ENCODE results near the gene GPSM1. TPM values are rescaled to one million over a fixed set of nuclear protein-coding genes. Genes with fewer than 3 reads are reported as not detected.

GPSM1 gene
- total and polyA plus RNA-seq, 5 donors from 2014 or later: 0.59 to 12.3 (median 1.3) TPM

- no peak overlapping the region for H3K27ac ChIP-seq (ENCODE audit: insufficient read depth, low read length, poor library complexity, severe bottlenecking)
- no peak overlapping the region for H3K27ac Mint-ChIP-seq
- no peak overlapping the region for H3K4me3 Mint-ChIP-seq
- H3K4me1 ChIP-seq (ENCODE audit: control insufficient read depth, insufficient read depth, low read length, poor library complexity, severe bottlenecking): no peaks in the 10 kb centered on the region
- H3K9me3 Mint-ChIP-seq: no peaks in the 10 kb centered on the region
- H3K4me3 ChIP-seq (ENCODE audit: low read depth, low read length): no peak overlapping the region
- ATAC-seq (ENCODE audit: low read depth in 2 of 2) (no peak), DNase-seq (no peak)
- no peaks in the 10 kb centered on the region for H3K9me3 ChIP-seq (ENCODE audit: control insufficient read depth in 2 of 2, low read length in 2 of 2)
- no peaks in the 10 kb centered on the region for H3K27me3 Mint-ChIP-seq
- no peaks in the 10 kb centered on the region for H3K36me3 Mint-ChIP-seq
- H3K36me3 ChIP-seq (ENCODE audit: control insufficient read depth, insufficient read depth, low read length): no peaks in the 10 kb centered on the region
- peaks cover 0 to 2% (median 0%) of the 10 kb centered on the region in 4 donors for H3K4me1 Mint-ChIP-seq
- H3K27me3 ChIP-seq (ENCODE audit: control insufficient read depth, insufficient read depth, low read length): no peaks in the 10 kb centered on the region
Measured at GRCh38 chr9:136340356-136341041, 13.2 kb downstream of the GPSM1 start.

GRCh38 chr9:136341042-136341655 lies 13.8 kb downstream of the GPSM1 start:
- ATAC-seq (ENCODE audit: low read depth in 2 of 2): no peak
- no peak overlapping the region for H3K4me3 ChIP-seq (ENCODE audit: low read depth, low read length)
- no peaks in the 10 kb centered on the region for H3K27me3 ChIP-seq (ENCODE audit: control insufficient read depth, insufficient read depth, low read length)
- no peaks in the 10 kb centered on the region for H3K36me3 Mint-ChIP-seq
- no peaks in the 10 kb centered on the region for H3K9me3 Mint-ChIP-seq
- no peaks in the 10 kb centered on the region for H3K4me1 ChIP-seq (ENCODE audit: control insufficient read depth, insufficient read depth, low read length, poor library complexity, severe bottlenecking)
- H3K27ac ChIP-seq (ENCODE audit: insufficient read depth, low read length, poor library complexity, severe bottlenecking): no peak overlapping the region
- no peak for DNase-seq
- no peak overlapping the region for H3K4me3 Mint-ChIP-seq
- no peak overlapping the region for H3K27ac Mint-ChIP-seq
- no peaks in the 10 kb centered on the region for H3K27me3 Mint-ChIP-seq
- H3K9me3 ChIP-seq (ENCODE audit: control insufficient read depth in 2 of 2, low read length in 2 of 2): no peaks in the 10 kb centered on the region
- peaks cover 0 to 2% (median 0%) of the 10 kb centered on the region in 4 donors for H3K4me1 Mint-ChIP-seq
- H3K36me3 ChIP-seq (ENCODE audit: control insufficient read depth, insufficient read depth, low read length): no peaks in the 10 kb centered on the region

GRCh38 chr9:136341769-136342168 lies 14.4 kb downstream of the GPSM1 start:
- Mint-ChIP-seq H3K36me3 (no peaks in the 10 kb centered on the region), H3K27me3 (no peaks in the 10 kb centered on the region), H3K4me3 (no peak overlapping the region), H3K4me1 (peaks cover 0 to 2% (median 0%) of the 10 kb centered on the region in 4 donors), H3K9me3 (no peaks in the 10 kb centered on the region), H3K27ac (no peak overlapping the region)
- Histone ChIP-seq H3K27me3 (ENCODE audit: control insufficient read depth, insufficient read depth, low read length) (no peaks in the 10 kb centered on the region), H3K36me3 (ENCODE audit: control insufficient read depth, insufficient read depth, low read length) (no peaks in the 10 kb centered on the region), H3K4me1 (ENCODE audit: control insufficient read depth, insufficient read depth, low read length, poor library complexity, severe bottlenecking) (no peaks in the 10 kb centered on the region), H3K4me3 (ENCODE audit: low read depth, low read length) (no peak overlapping the region), H3K27ac (ENCODE audit: insufficient read depth, low read length, poor library complexity, severe bottlenecking) (no peak overlapping the region), H3K9me3 (ENCODE audit: control insufficient read depth in 2 of 2, low read length in 2 of 2) (no peaks in the 10 kb centered on the region)
- no peak for ATAC-seq (ENCODE audit: low read depth in 2 of 2)
- no peak for DNase-seq

GRCh38 chr9:136342181-136343120 lies 15.1 kb downstream of the GPSM1 start:
- Mint-ChIP-seq H3K27ac (no peak overlapping the region), H3K4me1 (peaks cover 0 to 2% (median 0%) of the 10 kb centered on the region in 4 donors), H3K4me3 (no peak overlapping the region)

GRCh38 chr9:136343121-136343883 lies 16.0 kb downstream of the GPSM1 start:
- no peaks in the 10 kb centered on the region for H3K36me3 Mint-ChIP-seq
- H3K4me1 Mint-ChIP-seq: peaks cover 0 to 2% (median 0%) of the 10 kb centered on the region in 4 donors
- Histone ChIP-seq H3K4me1 (ENCODE audit: control insufficient read depth, insufficient read depth, low read length, poor library complexity, severe bottlenecking) (no peaks in the 10 kb centered on the region), H3K27me3 (ENCODE audit: control insufficient read depth, insufficient read depth, low read length) (no peaks in the 10 kb centered on the region), H3K27ac (ENCODE audit: insufficient read depth, low read length, poor library complexity, severe bottlenecking) (no peak overlapping the region), H3K36me3 (ENCODE audit: control insufficient read depth, insufficient read depth, low read length) (no peaks in the 10 kb centered on the region), H3K9me3 (ENCODE audit: control insufficient read depth in 2 of 2, low read length in 2 of 2) (no peaks in the 10 kb centered on the region), H3K4me3 (ENCODE audit: low read depth, low read length) (no peak overlapping the region)
- no peak overlapping the region for H3K4me3 Mint-ChIP-seq
- H3K27me3 Mint-ChIP-seq: no peaks in the 10 kb centered on the region
- ATAC-seq (ENCODE audit: low read depth in 2 of 2) (no peak), DNase-seq (no peak)
- H3K9me3 Mint-ChIP-seq: no peaks in the 10 kb centered on the region
- H3K27ac Mint-ChIP-seq: no peak overlapping the region

More at GRCh38 chr9:136342181-136343120, 15.1 kb downstream of the GPSM1 start:
- no peaks in the 10 kb centered on the region for H3K27me3 ChIP-seq (ENCODE audit: control insufficient read depth, insufficient read depth, low read length)
- Mint-ChIP-seq H3K27me3 (no peaks in the 10 kb centered on the region), H3K9me3 (no peaks in the 10 kb centered on the region), H3K36me3 (no peaks in the 10 kb centered on the region)
- H3K27ac ChIP-seq (ENCODE audit: insufficient read depth, low read length, poor library complexity, severe bottlenecking): no peak overlapping the region
- ATAC-seq (ENCODE audit: low read depth in 2 of 2) (peak; percentile 46 to 50), DNase-seq (peak; percentile 36 to 59 (median 38))
- no peaks in the 10 kb centered on the region for H3K9me3 ChIP-seq (ENCODE audit: control insufficient read depth in 2 of 2, low read length in 2 of 2)
- no peaks in the 10 kb centered on the region for H3K36me3 ChIP-seq (ENCODE audit: control insufficient read depth, insufficient read depth, low read length)
- no peak overlapping the region for H3K4me3 ChIP-seq (ENCODE audit: low read depth, low read length)
- H3K4me1 ChIP-seq (ENCODE audit: control insufficient read depth, insufficient read depth, low read length, poor library complexity, severe bottlenecking): no peaks in the 10 kb centered on the region

GRCh38 chr9:136343884-136344269 lies 16.5 kb downstream of the GPSM1 start:
- ATAC-seq (ENCODE audit: low read depth in 2 of 2): no peak
- Mint-ChIP-seq H3K9me3 (no peaks in the 10 kb centered on the region), H3K4me3 (no peak overlapping the region), H3K27me3 (no peaks in the 10 kb centered on the region), H3K4me1 (peaks cover 0 to 2% (median 0%) of the 10 kb centered on the region in 4 donors), H3K36me3 (no peaks in the 10 kb centered on the region), H3K27ac (no peak overlapping the region)
- no peak for DNase-seq
- no peaks in the 10 kb centered on the region for H3K9me3 ChIP-seq (ENCODE audit: control insufficient read depth in 2 of 2, low read length in 2 of 2)
- no peak overlapping the region for H3K4me3 ChIP-seq (ENCODE audit: low read depth, low read length)
- H3K36me3 ChIP-seq (ENCODE audit: control insufficient read depth, insufficient read depth, low read length): no peaks in the 10 kb centered on the region
- H3K27me3 ChIP-seq (ENCODE audit: control insufficient read depth, insufficient read depth, low read length): no peaks in the 10 kb centered on the region
- H3K4me1 ChIP-seq (ENCODE audit: control insufficient read depth, insufficient read depth, low read length, poor library complexity, severe bottlenecking): no peaks in the 10 kb centered on the region
- no peak overlapping the region for H3K27ac ChIP-seq (ENCODE audit: insufficient read depth, low read length, poor library complexity, severe bottlenecking)

- Mint-ChIP-seq H3K36me3 (no peaks in the 10 kb centered on the region), H3K4me1 (peaks cover 0 to 2% (median 0%) of the 10 kb centered on the region in 4 donors), H3K27me3 (no peaks in the 10 kb centered on the region), H3K27ac (no peak overlapping the region), H3K9me3 (no peaks in the 10 kb centered on the region), H3K4me3 (no peak overlapping the region)
- H3K9me3 ChIP-seq (ENCODE audit: control insufficient read depth in 2 of 2, low read length in 2 of 2): no peaks in the 10 kb centered on the region
- H3K27me3 ChIP-seq (ENCODE audit: control insufficient read depth, insufficient read depth, low read length): no peaks in the 10 kb centered on the region
- DNase-seq: no peak
- H3K4me1 ChIP-seq (ENCODE audit: control insufficient read depth, insufficient read depth, low read length, poor library complexity, severe bottlenecking): no peaks in the 10 kb centered on the region
- no peak for ATAC-seq (ENCODE audit: low read depth in 2 of 2)
- H3K27ac ChIP-seq (ENCODE audit: insufficient read depth, low read length, poor library complexity, severe bottlenecking): no peak overlapping the region
- H3K4me3 ChIP-seq (ENCODE audit: low read depth, low read length): no peak overlapping the region
- no peaks in the 10 kb centered on the region for H3K36me3 ChIP-seq (ENCODE audit: control insufficient read depth, insufficient read depth, low read length)
Measured at GRCh38 chr9:136344544-136345280, 17.4 kb downstream of the GPSM1 start.
